Liver (tissue), 9 donors: Measurements from ENCODE around the gene NCAM2. TPM values are rescaled to one million over a fixed set of nuclear protein-coding genes. Genes with fewer than 3 reads are reported as not detected.

ENCODE experiments used
- DNase-seq: peaks from one replicate; pipeline ENCODE4 v3.0.0-alpha.2; 2017; ENCODE audit warnings: low spot score
- H3K27ac ChIP-seq, 2 donors: one replicate each; pipeline ENCODE4 v1.7.0; 2013; ENCODE audit warnings: inconsistent platforms in 2 of 2, low read length in 2 of 2, control low read depth in 1 of 2, low read depth in 1 of 2, mild to moderate bottlenecking in 1 of 2
- H3K27me3 ChIP-seq, 4 donors: one replicate each; pipeline versions ENCODE4 v1.6.1 to v1.7.0; 2013; ENCODE audit warnings: low read length in 3 of 4, inconsistent platforms in 1 of 4, mild to moderate bottlenecking in 1 of 4, moderate library complexity in 1 of 4; ENCODE audit not compliant: control insufficient read depth in 4 of 4, insufficient read depth in 4 of 4
- H3K36me3 ChIP-seq, 4 donors: one replicate each; pipeline versions ENCODE4 v1.6.1 to v1.7.0; 2013; ENCODE audit warnings: low read length in 3 of 4, mild to moderate bottlenecking in 3 of 4, low read depth in 1 of 4, moderate library complexity in 1 of 4; ENCODE audit not compliant: control insufficient read depth in 4 of 4, insufficient read depth in 3 of 4
- H3K4me1 ChIP-seq, 4 donors: one replicate each; pipeline versions ENCODE4 v1.6.1 to v1.7.0; 2013; ENCODE audit warnings: low read length in 3 of 4, mild to moderate bottlenecking in 3 of 4, moderate library complexity in 1 of 4; ENCODE audit not compliant: control insufficient read depth in 4 of 4, insufficient read depth in 4 of 4
- H3K4me3 ChIP-seq, 3 donors: one replicate each; pipeline versions ENCODE4 v1.6.1 to v1.7.0; 2013; ENCODE audit warnings: low read length in 3 of 3, control low read depth in 1 of 3, low read depth in 1 of 3, mild to moderate bottlenecking in 1 of 3
- H3K9ac ChIP-seq, 2 donors: one replicate each; pipeline ENCODE4 v1.7.0; 2013; ENCODE audit warnings: low read length in 2 of 2, mild to moderate bottlenecking in 2 of 2, moderate library complexity in 2 of 2, control low read depth in 1 of 2, low read depth in 1 of 2
- H3K9me3 ChIP-seq, 4 donors: one replicate each; pipeline versions ENCODE4 v1.6.1 to v1.7.0; 2013; ENCODE audit warnings: low read length in 3 of 4; ENCODE audit not compliant: control insufficient read depth in 4 of 4
- FOXA1 ChIP-seq: IDR thresholded peaks from 2 replicates; pipeline ENCODE4 v1.6.1; 2016; ENCODE audit warnings: antibody characterized with exemption
- HNF4A ChIP-seq, 2 donors: conservative IDR thresholded peaks; 2 replicates each; pipeline ENCODE4 v1.6.1; 2016; ENCODE audit warnings: antibody characterized with exemption in 2 of 2, mild to moderate bottlenecking in 2 of 2
- JUND ChIP-seq, 2 donors: IDR thresholded peaks; 2 replicates each; pipeline ENCODE4 v1.6.1; 2016; ENCODE audit warnings: antibody characterized with exemption in 2 of 2
- REST ChIP-seq: IDR thresholded peaks from 2 replicates; pipeline ENCODE4 v1.6.1; 2016; ENCODE audit warnings: antibody characterized with exemption, mild to moderate bottlenecking
- TAF1 ChIP-seq: conservative IDR thresholded peaks from 2 replicates; pipeline ENCODE4 v1.6.1; 2016; ENCODE audit warnings: antibody characterized with exemption, mild to moderate bottlenecking
- WGBS: extraction: QIAGEN DNeasy Blood & Tissue Kit; methylation state at CpG from one replicate; pipeline ENCODE4 v1.1.7; 2013; 5-methylcytosine and 5-hydroxymethylcytosine counted together
- polyA plus RNA-seq, 2 donors: library from polyadenylated mRNA; stranded (reverse) in 1 of 2; unstranded in 1 of 2; fragments of 200-250 nt in 1 of 2; fragments of >200 nt in 1 of 2; fragmentation: Nextera tagmentation in 1 of 2; extraction: Ambion mirVana in 1 of 2; gene quantifications; one replicate each; pipeline versions ENCODE4 v1.2.1 to v1.2.3, GENCODE V29; 2013 to 2015
- total RNA-seq, 2 donors: library from RNA; depleted of rRNA; stranded (reverse); fragments of >200 nt; gene quantifications; one replicate each; pipeline ENCODE4 v1.2.3, GENCODE V29; 2014
- TF ChIP-seq, protein P1 (sequence below): fragments of 150-350 bp; IDR thresholded peaks from 2 replicates; pipeline ENCODE4 v1.5.1; 2017; ENCODE audit warnings: improper control_type of control experiment, low read depth, low read length; ENCODE audit not compliant: missing input control
- TF ChIP-seq, protein P2 (sequence below): IDR thresholded peaks from 2 replicates; pipeline ENCODE4 v1.6.1; 2016; ENCODE audit warnings: antibody characterized with exemption
- TF ChIP-seq, protein P3 (sequence below): IDR thresholded peaks from 2 replicates; pipeline ENCODE4 v1.6.1; 2016; ENCODE audit warnings: antibody characterized with exemption
- donor health status: healthy.
- donor health status: healthy.
- donor health status: healthy.
- donor health status: healthy.
- donor health status: healthy.

NCAM2 gene
- total and polyA plus RNA-seq, 4 donors, result 0.06 to 0.51 (median 0.24) TPM

- no peak for TF ChIP-seq TAF1
- TF ChIP-seq, protein P1, sequence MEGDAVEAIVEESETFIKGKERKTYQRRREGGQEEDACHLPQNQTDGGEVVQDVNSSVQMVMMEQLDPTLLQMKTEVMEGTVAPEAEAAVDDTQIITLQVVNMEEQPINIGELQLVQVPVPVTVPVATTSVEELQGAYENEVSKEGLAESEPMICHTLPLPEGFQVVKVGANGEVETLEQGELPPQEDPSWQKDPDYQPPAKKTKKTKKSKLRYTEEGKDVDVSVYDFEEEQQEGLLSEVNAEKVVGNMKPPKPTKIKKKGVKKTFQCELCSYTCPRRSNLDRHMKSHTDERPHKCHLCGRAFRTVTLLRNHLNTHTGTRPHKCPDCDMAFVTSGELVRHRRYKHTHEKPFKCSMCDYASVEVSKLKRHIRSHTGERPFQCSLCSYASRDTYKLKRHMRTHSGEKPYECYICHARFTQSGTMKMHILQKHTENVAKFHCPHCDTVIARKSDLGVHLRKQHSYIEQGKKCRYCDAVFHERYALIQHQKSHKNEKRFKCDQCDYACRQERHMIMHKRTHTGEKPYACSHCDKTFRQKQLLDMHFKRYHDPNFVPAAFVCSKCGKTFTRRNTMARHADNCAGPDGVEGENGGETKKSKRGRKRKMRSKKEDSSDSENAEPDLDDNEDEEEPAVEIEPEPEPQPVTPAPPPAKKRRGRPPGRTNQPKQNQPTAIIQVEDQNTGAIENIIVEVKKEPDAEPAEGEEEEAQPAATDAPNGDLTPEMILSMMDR, result no peak
- TF ChIP-seq JUND (IDR thresholded peaks at IDR 0.05), result no peak
- TF ChIP-seq FOXA1, result no peak
- TF ChIP-seq, protein P2, sequence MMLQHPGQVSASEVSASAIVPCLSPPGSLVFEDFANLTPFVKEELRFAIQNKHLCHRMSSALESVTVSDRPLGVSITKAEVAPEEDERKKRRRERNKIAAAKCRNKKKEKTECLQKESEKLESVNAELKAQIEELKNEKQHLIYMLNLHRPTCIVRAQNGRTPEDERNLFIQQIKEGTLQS, result no peak
- TF ChIP-seq, protein P3, sequence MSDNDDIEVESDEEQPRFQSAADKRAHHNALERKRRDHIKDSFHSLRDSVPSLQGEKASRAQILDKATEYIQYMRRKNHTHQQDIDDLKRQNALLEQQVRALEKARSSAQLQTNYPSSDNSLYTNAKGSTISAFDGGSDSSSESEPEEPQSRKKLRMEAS, result no peak
- no peak for TF ChIP-seq REST
- Histone ChIP-seq H3K36me3 (no peaks in the 10 kb centered on the region), H3K4me1 (no peaks in the 10 kb centered on the region), H3K9me3 (no peaks in the 10 kb centered on the region), H3K4me3 (no peak overlapping the region), H3K9ac (no peak overlapping the region), H3K27me3 (peaks cover 0 to 3% (median 0%) of the 10 kb centered on the region in 4 donors), H3K27ac (no peak overlapping the region)
- WGBS, result 66% methylated on average over 1 of the region's 1 CpG
- DNase-seq, result no peak
Measured at GRCh38 chr21:21177353-21177986, 179.3 kb downstream of the NCAM2 start.

- H3K27ac ChIP-seq, result no peak overlapping the region
- no peak overlapping the region for H3K4me3 ChIP-seq
- TF ChIP-seq HNF4A (conservative IDR thresholded peaks at IDR 0.05) (no peak), REST (peak; percentile 51)
Measured at GRCh38 chr21:21179619-21180298, 181.6 kb downstream of the NCAM2 start.

More at GRCh38 chr21:21179619-21180298, 181.6 kb downstream of the NCAM2 start:
- H3K4me1 ChIP-seq, result no peaks in the 10 kb centered on the region
- WGBS, result 64% methylated on average over 7 of the region's 7 CpGs
- no peak overlapping the region for H3K9ac ChIP-seq
- no peaks in the 10 kb centered on the region for H3K36me3 ChIP-seq
- no peak for DNase-seq
- H3K27me3 ChIP-seq, result no peaks in the 10 kb centered on the region
- H3K9me3 ChIP-seq, result no peaks in the 10 kb centered on the region
